HT-29 (cell line): ENCODE measurements around the gene PAX7. TPM values are rescaled to one million over a fixed set of nuclear protein-coding genes. Genes with fewer than 3 reads are reported as not detected.

ENCODE experiments used
- DNase-seq: peaks from one replicate; pipeline ENCODE4 v3.0.0-alpha.2; 2015; ENCODE audit warnings: low spot score
- total RNA-seq: library from RNA; depleted of rRNA; stranded (reverse); fragments of >200 nt; shearing (Covaris generic); gene quantifications from 2 replicates; pipeline ENCODE4 v1.2.3, GENCODE V29; 2014

PAX7 gene
- total RNA-seq, 1 experiment from 2014 or later, result not detected

DNA sequence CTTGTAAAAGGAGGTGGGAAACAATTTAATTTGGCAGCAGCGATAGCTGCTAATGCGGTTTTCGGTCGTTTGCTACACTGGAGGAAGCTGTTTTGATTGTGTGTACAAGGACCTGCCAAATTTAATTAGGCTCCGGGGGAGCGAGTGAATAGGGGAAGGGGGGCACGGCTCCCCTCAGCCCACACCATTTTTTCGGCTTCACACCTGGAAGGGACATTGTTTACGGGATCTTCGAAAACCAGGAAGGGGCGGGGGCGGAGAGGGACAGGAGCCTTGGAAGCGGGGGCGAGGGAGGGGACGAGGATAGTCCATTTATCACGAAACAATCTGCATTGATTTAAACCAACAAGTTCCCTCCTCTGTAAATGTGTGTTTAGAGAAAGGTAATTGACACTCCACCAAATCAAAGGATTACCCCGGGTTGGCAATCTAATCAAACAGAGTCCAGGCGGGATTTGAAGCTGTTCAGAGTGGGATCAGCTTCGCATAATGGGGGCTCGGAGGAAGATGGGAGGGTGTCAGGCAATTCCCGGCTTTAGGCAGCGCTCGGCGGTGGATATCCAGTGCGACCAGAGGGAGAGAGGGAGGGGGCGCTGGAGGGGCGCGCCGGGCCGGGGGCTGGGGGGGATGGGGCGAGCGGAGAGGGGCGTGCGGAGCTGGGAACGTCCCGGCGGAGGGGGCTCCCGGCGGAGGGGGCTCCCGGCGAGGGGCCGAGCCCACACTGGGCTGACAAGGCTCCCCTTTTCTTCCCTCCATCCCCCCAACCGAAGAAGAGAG, 9.8 kb downstream of the PAX7 start:
- DNase-seq, result no peak

DNA sequence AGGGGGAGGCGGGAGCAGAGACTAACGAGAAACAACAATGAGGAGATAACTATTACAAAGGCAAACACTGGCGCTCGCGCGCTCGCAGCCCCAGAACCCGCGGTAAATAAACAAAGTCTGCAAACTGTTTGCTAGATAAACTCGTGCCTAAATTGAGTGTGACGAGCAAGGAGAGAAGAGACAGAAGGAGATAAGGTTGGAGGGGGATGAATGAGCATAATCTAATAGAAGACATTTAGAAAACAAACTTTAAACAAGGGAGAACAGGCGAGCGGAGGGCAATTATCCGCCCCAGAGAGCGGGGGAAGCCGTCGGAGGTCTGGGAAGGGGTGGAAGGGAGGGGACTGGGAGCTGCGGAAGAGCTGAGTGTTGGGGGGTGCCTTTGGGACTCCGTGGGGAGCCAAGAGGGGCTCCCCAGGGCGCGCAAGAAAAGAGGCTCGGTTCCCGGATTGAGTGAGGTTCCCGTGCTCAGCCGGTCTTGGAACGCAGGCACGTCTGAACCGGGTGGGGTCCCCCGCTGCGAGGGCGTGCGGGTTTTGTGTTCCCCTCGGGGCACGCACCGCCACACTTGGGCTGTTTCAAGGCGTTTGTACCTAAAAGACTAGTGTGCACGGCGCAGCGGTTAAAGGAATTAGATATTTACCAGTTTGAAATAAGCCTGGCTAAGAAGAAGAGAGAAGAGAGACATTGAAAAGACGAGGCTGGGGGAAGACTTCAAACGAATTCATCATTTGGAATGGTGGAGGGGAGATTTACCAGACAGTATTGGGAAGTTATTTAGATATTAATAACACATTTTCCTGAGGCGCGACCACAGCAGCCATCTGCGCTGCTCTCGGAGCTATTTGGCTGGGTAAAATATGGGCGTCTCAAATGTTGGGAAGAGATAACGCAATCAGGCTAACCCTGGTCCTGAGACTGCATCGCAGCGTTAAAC, 10.6 kb downstream of the PAX7 start:
- no peak for DNase-seq

DNA sequence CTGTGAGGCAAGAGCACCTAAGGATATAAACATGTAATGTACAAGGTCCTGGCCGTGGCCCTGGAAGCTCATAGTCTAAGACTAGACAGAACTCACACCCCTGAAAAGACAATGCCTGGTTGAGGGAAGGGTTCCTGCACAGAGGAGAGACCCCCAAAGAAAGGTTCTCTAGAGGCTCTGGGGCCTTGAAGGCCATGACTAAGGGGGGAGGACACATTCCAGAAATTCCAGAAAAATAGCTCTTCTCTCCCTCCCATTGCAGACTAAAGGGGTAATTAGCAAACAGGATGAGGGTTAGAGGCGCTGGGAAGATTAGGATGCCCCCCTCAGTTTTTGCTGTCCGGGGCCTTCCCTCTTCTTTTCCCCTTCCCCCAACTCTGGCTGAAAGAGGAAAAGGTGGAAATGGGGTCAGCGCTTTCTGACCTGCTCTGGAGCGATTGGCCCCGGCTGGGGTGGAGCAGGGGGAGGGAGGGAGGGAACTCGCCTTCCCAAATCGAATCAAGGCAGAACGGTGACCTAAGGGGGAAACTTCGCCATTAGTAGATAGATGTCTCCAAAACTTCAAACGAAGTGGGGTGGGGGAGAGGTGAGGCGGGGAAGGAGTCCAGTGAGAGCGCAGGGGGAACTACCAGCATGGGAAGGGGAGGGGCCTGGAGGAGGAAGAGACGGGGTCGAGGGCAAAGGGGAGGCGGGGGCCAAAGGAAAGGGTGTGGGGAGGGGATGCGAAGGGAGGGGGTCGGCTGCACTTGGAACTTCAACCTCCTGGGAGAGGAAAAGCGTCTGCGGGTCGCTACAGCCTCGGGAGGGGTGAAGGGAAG, 11.8 kb downstream of the PAX7 start:
- DNase-seq, result no peak

DNA sequence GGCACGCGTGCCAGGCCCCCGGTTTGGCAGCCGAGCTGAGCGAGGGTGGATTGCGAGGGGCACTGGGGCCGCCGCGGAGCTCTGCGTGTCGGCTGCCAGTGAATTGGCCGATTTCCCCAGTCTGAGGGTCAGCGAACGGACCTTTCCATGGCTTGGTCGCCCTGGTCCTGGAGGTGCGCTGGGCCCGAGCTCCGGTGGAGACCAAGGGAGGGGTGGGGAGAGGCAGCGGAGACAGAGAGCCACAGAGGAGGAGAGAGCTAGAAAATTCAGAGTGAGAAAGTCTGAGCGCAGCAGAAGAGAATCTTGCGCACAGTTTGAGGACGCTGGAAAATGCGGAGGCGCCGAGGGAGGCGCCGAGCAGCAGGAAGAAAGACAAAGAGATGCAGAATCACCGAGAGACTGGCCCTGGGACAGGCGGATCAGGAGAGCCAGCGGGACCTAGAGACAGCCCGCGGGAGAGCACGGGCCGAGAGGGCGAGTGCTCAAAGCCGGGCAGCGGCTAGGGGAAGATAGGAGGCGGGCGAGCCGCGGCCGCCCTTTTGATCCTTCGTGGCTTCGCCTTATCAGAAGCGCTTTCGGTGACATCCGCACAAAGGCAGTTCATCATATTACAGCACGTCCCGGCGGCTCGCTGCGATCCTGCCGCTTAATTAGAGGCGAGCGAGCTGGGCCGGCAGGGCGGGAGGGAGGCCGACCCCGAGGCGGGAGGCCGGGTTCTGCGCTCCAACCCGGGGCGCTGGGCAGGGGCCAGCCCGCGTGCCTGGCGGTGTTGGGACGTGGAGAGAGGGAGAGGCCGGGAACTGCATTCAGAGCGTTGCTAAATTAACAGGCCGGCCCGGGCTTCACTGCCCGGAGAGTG, 12.7 kb downstream of the PAX7 start:
- peak; percentile 51 for DNase-seq

DNA sequence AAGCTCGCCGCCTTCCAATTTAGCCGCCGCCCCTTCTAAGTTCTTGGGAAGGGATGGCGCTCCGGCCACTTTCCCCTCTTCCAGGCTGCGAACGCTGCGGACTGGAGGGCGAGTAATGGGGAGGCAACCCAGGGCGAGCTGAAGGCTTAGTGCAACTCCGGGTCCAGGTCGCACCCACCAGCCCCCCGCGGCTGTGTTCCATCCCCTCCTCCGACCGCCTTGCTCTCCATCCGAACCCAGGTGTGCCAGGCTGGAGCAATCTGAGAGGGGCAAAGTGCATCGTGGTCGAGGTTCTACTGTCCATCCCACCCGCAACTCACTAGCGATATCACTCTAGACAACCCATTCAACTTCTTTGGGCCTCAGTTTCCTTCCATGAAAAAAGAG, 13.4 kb downstream of the PAX7 start:
- no peak for DNase-seq

DNA sequence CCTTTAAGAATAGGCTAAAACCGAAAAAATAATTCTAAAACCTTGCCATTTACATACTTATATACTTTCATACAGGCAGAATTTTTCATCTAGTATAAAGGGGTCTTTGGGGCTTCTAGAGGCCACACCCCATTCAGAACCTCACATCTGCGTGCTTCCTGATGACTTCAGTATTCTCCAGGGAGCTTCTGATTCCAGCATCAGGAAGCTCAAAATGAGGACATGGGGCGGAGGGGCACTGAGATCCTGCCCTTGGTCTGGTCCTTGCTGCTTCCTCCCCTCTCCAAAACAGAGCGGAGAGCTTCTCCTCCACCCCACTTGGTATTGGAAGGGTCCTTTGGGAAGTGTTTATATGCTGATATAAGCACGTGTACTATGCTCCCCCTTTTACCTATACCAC, 13.8 kb downstream of the PAX7 start:
- DNase-seq, result no peak

DNA sequence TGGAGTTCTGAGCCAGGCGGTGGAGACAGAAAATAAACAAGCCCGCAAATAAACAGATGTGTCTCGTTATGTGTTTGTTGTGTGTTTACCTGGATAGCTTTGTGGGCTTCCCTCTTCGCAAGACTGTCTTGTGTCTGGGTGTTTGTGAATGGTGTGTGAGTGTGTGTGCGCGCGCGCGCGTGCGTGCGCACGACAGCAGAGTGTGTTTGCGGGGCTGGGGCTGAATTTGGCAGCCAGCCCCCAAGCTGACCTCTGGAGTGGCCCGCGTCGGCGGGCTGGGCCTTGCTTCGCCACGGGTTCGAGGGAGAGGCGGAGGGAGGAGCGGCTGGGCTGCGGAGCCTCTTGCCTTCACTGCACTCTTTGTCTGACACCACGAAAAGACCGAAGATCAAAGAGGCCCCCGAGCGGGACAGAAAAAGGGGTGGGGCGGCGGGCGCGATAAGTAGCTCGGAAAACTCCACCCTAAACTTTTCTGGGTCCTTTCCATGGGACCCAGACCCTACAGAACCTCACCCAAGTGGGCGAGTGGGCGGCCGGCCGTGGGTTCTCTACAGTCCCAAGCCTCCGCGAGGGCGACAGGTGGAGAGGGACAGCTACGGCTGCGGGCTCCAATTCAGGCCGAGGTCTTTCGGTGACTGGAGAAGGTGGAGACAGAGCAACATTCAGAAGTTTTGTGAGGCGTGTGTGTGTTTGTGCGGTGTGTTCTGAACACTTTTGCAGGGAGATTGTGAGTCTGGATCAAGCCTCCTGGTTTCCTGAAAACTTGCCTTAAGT, 14.5 kb downstream of the PAX7 start:
- DNase-seq, result peak; percentile 52

DNA sequence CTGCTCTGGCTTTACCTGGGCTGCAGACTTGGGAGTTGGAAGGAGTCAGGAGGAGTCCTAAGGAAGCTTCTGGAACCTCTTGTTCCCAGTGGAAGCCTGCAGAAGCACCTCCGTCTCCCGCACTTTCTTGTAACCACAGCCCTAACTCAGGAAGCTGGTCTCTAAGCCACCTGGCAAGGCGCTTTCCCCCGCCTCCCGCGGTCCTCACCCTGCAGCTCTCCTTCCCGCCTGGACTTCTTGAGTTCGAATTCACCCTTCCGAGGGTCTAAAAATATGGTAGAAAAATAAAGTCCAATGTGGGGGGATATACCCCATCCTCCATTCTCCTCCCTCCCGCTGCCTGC, 15.1 kb downstream of the PAX7 start:
- DNase-seq, result no peak

DNA sequence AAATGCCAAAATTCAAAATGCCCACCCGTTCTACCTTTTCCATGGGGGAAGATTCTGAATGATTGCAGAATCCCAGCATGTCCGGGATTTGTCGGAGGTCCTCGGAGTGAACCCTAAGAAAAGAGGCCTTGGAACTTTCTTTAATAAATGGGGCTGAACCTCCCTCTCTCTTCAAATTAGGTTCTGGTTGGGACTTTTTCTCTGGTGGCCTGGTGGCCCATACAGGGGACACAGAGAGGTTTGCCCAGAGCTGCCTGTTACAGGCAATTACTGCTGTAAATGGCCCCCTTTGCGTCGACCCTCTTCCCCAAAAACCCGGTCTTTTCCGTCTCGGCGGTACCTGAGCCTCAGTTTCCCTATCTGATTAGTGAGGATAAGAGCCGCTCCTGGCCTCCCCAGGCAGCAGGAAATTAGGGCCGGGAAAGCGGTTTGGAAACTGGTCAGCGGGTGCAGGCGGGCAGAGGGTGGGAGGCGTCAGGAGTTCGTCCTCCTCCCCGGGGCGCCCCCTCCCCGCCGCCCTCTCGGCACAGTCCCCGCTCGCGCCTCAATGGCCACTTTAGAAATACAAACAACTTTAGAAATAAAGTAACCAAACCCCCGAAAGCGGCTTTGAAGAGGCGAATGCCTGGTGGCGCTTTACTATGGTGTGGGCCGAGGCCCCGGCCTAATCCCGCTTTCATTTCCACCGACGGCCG, 15.6 kb downstream of the PAX7 start:
- DNase-seq, result peak; percentile 62

DNA sequence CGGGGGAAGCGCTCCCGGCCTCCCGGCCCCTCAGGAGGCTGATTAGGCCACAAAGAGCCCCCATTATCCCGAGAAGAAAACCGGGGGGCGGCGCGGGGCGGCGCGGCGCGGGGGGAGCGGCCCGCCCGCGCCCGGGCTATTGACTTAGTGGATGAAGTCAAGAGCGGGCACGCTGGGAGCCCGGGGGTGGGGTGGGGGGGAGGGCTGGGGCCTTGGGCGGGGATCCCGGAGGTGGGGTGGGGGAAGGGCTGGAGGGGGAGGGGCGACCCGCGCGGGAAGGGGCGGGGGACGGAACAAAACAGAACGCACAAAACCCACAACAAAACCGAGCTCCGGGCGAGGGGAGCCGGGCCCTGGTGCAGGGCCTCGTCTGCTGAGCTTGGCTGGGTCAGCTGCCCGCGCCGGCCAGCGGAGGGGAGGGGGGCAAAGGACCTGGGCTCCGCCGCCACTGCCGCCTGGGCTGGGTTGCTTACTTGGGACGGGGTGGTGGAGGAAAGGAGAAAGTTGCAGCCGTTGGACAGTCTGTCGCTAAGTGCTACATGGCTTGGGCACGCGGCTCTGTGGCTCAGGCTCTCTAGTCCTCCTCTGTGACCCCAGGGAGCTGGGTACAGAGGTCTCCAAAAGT, 16.3 kb downstream of the PAX7 start:
- peak; percentile 48 for DNase-seq

DNA sequence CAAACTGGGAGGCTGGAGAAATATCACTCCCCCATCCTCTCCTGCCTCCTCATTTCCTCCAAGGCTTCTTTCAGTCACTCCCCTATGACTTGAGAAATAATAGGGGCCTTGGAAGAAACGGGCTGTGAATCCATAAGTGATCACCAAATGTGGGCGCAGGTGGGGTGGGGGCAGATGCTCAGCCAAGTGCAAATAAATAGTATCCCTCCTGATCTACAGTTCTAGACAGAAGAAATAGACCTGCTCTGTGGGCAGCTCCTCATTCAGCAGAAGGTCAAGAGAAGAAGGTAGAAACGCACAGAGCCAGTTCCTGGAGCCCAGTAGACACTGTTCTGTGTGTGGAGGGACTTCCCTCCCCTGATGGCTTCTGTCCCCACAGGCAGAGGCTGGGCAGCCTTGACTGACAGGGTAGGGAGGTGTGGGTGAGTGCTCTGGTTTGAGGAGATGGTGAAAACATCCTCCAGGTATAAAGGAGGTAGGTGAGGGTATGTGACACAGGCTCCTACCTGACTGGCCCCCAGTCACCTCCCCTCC, 17.1 kb downstream of the PAX7 start:
- no peak for DNase-seq

DNA sequence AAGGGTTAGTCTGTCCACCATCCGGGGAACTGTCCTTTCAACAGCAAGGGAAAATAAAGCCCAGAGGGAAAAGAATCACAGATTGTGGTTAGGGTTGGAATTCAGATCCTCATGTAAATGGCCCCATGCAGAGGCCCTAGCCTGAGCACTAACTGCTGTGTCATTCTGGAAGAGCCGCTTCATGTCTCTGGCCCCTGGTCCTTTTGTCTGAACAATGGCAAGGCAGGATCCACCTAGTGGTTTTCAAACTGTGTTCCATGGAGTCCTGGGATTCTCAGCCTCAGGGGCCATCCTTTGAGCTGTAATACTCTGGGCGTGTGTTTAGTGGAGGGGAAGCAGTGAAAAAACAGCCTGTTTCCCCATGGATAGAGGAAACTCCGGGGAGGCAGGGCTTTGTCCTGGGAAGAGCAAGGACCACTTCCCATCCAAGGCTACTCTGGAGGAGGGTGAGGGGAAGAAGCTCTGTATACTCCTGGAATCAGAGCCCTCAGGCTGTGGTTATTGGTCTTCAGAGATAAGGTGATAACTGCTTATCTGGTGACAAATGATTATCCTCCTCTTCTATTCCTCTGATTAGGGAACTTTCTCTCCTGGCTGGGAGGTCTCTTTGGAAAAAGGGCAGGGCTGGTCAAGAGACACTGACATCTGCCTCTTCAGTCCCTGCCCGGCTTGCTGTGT, 19.2 kb downstream of the PAX7 start:
- DNase-seq, result no peak

DNA sequence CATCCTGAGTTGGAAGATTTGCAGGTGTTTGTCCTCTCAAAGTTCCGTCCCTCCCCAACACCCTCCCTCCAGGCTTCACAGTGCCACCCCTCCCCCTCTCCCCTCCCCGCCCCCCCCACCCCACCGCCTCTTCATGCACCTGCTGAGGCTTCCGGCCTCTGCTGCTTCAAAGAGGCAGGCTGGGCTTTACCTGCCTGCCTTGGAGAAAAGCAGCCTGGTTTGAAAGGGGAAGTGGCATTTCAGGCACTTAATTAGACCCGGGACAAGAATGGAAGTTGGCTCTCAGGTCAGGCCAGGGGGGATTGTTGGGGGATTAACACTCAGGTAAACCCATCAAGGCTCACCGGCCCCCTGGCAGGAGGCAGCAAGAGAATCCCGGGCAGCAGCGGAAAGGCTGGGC, 21.1 kb downstream of the PAX7 start:
- DNase-seq, result no peak

DNA sequence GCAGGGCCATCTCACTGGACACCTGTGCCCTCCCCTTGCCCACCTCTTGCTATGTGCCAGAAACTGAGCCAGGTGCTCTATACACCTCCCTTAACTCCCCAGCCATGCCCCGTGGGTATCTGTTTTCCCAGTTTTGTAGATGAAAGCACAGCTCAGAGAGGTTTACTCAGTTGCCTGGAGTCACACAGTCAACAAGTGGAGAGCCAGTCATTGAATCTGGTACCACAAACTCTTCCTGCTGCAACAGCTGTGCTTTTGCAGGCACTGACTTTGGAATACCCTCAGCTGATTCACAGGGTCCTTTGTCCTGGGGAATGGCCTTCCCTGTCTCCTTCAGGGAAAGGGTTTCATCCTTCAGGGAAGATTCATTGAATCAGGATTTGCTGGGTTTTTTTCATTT, 22.1 kb downstream of the PAX7 start:
- DNase-seq, result no peak

DNA sequence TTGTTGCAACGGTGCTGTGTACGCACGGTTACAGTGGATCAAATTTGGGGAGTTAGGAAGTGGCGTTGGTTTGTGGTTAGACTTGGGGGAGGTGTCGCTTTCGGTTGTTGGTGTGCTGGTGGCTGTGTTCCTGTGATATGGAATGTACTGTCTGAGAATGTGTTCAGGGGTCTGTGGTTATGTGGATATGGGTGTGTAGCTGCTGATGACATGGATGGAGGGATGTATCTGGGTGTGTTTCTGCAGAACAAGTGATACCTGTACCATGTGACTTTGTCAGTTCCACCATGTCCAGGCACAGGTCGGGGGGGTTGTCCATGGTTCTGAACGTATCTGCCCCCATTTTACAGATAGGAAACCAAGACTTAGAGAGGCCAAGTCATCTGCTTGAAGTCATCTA, 22.7 kb downstream of the PAX7 start:
- DNase-seq, result no peak

DNA sequence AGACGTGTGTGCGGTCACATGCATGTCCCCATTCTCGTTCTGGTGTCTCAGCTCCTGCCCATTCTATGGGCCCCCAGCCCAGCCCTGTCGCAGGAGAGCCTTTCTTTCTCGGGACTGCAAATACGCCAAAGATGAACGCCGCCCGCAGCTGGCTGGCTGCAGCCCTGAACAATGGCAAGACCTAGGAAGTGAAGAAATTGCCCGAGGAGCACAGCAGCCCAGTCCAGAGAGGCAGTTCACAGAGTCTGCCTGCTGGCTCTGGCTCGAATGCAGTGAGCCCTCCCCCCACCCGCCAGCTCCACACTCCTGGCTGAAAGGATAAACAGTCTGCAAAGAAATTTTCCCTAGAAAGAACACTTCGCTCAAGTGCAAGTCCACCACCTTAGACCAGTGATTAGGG, 23.3 kb downstream of the PAX7 start:
- DNase-seq, result no peak

DNA sequence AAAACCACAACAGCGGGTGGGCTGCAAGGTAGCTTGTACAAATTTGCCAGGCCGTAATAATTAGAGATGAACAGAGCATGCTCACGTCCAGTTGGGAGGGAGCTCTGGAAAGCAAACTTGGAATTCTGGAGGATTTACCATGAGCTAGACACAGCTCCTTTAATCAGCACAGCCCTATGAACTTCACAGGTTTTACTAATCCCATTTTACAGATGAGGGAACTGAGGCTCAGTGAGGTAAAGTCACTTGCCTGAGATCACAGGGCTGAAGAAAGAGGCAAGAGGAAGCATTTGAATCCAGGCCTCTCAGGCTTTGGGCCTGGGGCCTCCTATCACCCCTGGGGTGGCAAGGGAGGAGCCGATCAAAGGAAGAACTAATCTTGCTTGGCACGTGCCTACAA, 24.0 kb downstream of the PAX7 start:
- no peak for DNase-seq

DNA sequence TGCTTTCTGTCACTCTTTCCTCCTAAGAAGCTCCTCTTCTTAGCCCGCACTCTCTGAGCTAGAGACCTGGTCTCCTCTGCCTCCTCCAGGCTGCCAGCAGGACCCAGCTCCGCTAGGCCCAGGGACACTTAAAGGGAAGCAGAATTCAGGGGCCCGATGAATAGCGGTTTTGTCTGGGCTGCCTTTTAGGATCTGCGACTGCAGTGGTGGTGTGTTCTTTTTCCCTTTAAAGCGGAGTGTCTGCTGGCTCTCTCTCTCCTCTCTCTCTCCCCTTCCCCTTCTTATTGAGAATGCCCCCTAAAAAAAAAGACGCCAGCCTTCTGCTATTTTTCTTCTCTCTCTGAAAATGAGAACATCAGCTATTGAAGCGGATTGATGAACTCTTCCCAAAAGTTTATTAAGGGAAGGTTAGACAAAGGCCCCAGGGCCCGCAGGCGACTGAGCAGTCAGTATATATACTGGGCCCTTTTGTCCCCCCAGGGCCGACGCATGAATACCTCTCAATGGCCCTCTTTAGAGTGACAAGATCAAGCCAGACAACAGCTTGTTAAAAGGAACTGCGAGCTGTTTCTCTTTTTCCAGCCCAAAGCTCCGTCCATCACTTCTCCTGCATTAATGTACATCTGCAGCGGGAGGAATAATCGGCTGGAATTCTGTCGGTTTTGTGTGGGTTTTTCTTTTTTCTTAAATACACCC, 27.0 kb downstream of the PAX7 start:
- no peak for DNase-seq
